HL-60/S4 treated with retinoic acid at 250 ng/mL for 4 days and 3 days (cell line): ENCODE data around the gene ABLIM2.

Experiments used
- in situ Hi-C: fragments of 300-500 bp; cut with MboI; formaldehyde crosslinking; loops from 2 replicates; pipeline ENCODE4 v1.7.0; 2022; ENCODE audit warnings: low sequenced_read_pairs

ABLIM2 gene

DNA sequence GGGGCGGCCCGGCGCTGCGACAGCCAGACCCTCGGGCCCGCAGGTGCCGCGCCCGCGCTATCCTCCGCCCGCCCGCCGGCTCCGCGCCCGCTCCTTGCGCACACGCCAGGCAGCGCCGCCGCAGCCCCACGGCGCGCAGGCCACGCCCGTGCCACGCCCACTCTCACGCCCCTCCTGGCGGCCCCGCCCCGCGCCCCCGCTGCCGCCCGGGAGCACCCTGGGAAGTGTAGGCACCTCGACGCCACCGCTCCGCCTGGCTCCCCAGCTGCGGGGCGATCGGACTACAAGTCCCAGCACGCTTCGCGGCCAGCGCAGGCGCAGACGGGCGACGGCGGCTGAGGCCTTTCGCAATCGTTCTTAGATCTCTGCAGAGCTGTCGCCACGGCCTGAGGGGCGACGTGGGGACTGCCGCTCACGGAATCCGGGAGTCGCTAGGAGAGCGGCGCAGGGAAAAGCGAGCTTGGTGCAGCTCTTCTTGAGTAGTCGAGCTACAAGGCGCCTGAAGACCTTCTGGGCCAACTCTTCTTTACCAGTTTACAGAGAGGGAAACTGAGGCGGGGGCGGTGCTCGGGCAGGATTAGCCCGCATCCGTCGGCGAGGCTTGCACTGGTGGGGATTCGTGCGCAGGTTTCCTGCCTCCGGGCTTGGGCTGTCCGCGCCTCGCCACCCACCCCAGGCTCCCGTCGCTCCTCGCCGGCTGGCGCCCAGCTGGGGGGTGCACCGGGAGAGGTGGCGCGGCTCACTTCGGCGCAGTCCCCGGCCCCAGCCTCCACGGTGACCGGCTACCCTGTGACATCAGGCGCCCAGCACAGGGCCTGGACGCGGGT is at the start of gene ABLIM2:
ABLIM2 (minus strand) TSS at position 104 of the 827 bp plus-strand sequence. CDS start 124 bp downstream, outside the sequence.
- in situ Hi-C loops: no loop called here

DNA sequence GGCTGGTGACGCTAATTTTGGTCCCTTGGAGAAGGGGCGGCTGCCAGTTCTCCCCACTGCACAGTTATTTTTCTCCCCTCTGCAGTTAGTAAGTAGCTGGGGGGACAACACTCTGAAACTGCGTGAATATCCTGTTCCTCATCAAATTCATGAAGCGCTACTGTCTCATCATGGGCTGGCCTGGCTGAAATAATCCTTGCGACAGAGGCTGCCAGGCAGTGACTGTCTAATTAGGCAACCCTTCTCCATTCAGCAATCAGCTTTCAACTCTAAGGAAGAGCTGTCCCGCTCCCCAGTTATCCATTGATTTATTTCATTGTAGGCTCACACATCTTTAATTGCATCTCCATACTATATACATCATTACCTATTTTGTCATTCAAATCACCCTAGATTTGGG is 48.7 kb upstream of the ABLIM2 start:
- in situ Hi-C loops: loop anchor here (25.0 kb wide), 1 partner anchor 1270 kb away; no protein-coding TSS in a partner anchor

DNA sequence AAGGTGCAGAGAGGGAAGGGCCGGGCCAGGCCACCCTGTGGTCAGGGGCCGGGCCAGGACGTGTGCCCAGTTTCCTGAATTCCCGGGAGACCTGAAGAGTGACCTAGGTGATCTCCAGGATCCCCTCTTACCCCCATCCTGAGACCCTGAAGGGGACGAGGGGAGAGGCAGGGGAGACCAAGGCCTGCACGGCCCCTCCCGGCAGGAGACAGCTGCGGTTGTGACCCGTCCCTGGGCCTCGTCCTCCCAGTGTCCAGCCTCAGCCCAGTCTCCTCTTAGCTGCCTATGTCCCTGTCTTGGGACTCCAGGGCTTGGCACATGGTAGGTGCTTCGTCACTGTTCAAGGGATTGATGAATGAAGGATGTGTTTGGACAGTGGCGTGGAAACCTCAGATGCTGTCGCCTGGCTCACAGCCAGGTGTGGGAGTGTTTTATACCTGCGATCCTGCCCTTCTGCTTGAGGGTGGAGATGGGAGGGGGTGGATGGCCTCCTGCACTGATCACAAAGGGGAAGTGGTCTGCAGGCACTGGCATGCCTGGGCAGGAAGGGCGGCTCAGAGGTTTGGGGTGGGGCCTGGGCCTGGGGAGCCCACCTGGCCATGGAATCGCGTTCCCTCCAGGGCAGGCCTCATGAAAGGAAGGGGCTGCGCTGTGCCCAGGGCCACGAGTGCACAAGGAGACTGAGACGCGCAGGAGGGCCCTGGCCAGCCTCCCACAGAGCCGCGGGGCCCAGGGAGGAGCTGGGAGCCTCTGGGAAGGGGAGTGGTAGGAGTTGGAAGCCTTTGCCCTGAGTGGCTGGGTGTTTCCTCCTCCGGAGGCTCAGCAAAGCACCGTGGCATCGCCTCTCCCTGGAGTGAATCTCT is 47.4 kb upstream of the ABLIM2 start:
- in situ Hi-C loops: loop anchor here (25.0 kb wide), 1 partner anchor 1269 kb away; no protein-coding TSS in a partner anchor

DNA sequence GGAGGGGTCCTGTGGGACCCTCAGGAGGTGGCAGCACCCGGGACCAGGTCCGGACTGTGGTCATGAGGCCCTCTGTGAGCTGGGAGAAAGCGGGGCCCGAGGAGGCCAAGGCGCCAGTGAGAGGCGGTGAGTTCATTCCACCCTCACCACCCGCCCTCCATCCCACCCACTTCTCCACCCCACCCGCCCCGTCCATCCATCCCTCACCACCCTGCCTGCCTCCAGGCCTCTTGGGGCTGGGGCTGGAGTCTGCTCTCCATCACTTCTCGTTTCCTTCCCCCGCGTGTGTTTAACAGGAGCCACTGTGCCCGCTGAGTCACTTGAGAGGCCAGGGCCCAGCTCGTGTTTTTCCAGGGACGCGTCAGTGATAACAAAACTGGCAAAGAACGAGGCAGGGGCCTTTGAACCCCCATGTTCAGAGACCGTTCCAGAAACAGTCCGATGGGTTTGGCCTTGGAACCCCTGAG is 46.7 kb upstream of the ABLIM2 start:
- in situ Hi-C loops: loop anchor here (25.0 kb wide), 1 partner anchor 1268 kb away; no protein-coding TSS in a partner anchor

DNA sequence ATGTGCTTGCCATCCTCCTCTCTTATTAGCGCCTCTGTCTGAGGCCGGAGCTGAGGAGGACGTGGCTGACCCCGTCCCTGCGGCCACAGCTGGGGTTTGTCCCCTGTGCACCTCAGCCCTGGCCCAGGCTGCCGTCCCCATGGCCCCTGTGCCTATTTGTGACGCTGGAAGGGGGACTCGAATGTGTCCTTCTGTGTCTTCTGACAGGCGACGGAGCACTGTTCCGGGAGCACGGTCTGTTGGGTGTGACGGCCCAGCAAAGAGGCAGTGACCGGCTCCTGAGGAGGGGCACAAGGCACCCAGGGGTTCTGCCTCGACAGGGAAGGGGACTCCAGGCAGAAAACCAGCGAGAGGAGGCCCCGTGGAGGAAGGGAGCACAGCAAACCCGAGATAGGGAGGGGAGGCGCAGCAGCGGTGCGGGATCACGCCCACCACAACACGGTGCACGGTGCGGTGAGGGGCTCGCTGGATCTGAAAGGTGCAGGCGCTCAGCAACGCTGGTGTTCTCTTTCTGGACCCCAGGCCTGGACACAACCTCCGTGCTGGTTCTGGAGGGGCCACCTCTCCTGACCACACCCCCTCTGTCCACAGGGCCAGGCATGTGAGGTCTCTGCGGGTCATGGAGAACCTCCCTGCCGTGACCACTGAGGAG is 46.1 kb upstream of the ABLIM2 start:
- in situ Hi-C loops: loop anchor here (25.0 kb wide), 1 partner anchor 1267 kb away; no protein-coding TSS in a partner anchor

DNA sequence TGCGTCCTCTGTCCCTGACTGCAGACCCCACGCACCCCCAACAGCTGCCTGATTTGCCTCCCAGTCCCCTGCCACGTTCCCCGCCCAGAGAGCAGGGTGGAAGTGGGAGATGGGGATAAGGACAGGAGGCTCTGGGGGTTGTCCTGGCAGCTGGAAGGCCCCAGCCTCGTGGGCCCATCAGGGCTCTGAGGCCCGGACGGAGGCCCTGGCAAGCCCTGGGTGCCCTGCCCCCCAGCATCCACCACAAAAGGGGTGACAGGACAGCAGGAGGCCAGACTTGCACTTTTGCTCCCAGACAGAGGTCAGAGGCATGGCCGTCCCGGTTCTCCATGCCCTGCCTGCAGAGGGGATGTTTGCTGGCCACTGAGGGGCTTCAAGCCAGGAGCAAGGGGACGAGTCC is 45.2 kb upstream of the ABLIM2 start:
- in situ Hi-C loops: loop anchor here (25.0 kb wide), 1 partner anchor 1267 kb away; no protein-coding TSS in a partner anchor

DNA sequence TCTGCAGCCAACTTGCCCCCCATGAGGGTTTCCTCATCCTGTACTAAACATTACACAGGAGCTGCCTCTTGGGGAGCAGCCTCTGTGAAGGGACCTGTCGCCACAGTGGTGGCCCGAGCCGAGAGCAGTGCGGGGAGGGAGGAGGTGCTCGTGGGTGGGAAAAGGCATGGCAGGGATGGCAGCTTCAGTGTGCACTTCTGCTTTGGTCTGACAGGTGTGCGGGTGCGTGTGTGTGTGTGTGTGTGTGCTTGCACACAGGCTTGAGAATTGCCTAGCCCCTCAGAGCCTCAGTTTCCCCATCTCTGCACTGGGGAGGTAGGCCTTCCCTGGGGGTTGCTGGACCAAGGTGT is 44.4 kb upstream of the ABLIM2 start:
- in situ Hi-C loops: loop anchor here (25.0 kb wide), 1 partner anchor 1266 kb away; no protein-coding TSS in a partner anchor

DNA sequence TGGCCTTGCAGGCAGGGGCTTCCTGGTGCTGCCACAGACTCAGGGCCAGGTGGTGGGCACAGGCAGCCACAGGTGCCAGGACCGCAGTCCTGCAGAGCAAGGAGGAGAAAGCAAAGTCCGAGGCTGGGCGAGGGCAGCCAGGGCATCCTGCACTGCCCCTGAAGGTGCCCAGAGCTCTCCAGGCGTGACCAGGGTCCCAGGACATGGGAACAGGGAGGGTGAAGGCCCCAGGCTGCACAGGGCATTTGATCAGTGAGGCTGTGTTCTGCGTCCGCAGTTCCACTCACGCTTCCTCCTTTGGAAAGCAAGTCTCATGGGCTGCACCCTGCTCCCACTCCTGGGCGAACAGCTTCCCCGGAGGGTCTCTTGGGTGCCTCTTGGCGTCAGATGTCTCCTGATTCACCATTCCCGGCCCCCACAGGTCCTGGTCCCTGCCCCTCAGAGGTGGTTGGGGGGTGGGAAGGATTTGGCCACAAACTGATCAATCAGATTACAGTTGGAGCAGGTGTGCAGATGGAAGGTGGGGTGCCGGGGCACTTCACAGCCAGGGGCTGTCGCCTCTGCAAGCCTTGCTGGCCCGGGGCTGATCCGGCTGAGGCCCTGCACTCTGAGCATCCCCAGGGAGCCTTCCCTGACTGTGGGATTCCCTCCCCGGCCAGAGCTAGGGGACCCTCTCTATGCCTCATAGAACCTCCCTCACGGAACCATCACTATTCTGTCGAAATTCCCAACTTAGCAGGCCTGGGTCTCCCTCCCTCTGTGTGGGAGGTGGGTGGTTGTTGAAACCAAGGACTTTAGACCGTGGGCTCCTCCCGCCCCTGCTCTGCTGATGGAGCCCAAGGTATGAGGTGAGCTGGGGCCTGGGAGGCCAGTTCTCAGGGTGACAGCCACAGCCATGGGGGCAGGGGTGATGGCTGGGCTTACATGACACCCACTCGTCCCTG is 43.8 kb upstream of the ABLIM2 start:
- in situ Hi-C loops: loop anchor here (25.0 kb wide), 1 partner anchor 1265 kb away; no protein-coding TSS in a partner anchor

DNA sequence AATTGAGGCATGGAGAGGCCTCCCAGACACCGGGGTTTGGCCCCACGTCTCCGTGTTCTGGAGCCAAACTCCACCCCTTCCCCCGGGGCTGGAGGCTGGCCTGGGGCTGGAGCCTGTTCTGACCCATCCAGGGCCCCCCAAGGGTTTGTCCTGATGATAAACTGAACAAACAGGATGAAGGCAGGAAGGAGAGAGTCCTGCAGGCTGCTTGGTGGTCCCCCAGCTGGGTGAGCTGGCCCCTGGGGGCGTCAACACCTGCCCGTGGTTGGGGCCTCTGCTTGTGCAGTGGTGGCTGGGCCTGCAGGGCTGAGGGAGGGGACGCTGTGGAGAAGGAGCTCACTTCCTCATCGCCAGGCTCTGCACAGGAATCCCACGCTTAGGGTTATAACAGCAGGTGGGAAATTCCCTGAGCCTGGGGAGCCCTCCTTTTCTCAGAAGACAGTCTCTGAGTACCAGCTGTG is 42.7 kb upstream of the ABLIM2 start:
- in situ Hi-C loops: loop anchor here (25.0 kb wide), 1 partner anchor 1264 kb away; no protein-coding TSS in a partner anchor

DNA sequence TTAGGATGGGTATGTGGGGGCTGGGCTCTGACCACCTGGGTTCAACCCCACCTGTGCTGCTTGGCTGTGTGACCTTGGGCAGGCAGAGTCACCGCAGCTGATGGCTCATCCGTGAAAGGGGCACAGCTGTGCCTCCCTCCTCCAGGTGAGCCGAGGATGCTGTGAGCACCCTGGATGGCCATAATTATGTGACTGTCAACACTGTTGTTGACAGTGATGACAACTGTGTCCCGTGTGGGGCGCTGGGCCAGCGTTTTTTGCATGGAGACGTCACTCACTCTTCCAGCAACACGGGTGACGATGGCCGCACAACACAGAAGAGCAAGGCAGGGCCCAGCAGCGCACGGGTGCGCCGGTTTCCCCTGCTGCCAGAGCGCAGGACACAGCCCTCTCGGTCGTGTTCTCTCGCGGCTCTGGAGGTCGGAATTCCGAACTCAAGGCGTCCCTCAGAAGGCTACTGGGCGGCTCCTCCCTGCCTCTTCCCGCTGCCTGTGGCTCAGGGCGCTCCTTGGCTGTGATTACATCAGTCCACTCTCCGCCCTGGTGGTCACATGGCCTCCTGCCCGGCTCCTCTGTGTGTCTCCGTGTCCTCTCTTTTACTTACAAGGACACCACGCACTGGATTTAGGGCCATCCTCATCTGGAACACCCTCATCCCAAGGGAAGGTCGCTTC is 41.8 kb upstream of the ABLIM2 start:
- in situ Hi-C loops: loop anchor here (25.0 kb wide), 1 partner anchor 1263 kb away; no protein-coding TSS in a partner anchor

DNA sequence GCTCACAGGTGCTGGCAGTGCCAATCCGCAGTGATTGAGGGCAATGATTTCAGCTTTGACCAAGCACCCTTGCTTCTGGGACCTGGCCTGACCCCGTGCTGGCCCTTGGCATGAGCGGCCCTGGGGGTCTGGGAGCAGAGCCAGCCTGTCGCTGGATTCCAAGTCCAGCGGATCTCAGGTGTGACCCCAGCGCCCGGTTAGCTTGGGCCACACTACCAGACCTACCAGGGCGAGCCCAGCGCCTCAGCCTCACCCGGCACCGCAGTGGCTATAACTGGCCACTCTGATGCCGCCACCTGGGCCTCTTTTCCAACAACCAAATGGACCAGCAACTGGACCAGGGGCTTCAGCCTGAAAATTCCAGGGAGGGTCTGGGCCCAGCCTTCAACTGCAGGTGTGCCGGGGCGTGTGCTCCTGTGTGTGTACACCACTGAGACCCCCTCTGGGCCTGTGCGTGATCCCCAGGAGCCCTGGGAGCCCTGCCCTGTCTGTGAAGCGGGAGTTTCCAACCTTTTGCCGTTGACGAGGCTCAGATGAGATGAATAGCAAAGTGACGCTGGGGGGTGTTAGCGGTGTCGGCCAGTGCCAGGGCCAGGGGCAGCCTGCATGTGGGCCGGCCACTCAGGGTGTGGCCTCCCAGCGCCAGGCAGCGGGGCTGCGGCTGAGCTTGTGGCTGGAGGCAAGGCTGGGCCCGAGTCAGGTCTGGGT is 41.1 kb upstream of the ABLIM2 start:
- in situ Hi-C loops: loop anchor here (25.0 kb wide), 1 partner anchor 1262 kb away; no protein-coding TSS in a partner anchor

DNA sequence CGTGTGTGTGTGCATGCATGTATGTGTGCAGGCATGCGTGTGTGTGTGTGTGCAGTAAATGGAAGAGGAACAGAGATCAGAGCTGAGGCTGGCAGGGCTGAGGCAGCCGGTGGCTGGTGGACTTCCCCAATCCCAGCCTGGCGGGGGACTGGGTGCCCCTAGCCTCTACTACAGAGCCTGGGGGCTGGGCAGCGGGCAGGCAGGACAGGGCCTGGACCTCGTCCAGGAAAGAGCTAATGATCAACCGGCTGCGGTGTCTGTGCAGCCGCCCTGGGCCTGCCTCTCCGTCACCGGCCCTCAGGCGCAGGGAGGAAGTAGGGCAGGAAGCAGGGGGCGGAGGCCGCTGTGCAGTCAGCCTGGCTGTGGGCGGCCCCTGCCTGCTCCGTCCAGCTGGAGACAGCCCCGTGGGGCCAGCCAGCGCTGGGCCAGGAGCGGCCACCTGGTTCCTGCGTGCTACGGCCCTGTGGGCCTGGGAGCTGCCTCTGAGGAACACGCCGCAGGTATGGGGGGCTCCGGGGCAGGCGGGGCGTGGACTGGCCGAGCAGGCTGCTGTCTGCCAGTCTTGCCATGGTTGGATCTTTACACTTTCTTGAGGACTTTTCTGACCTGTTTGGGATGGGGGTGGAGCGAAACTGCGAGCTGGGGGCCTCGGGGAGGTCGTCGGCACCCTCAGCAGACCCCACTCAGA is 40.4 kb upstream of the ABLIM2 start, which contains the start of gene SH3TC1:
SH3TC1 (plus strand) TSS at position 385 of the 688 bp plus-strand sequence. CDS start 5,905 bp downstream, outside the sequence.
- in situ Hi-C loops: no loop called here

DNA sequence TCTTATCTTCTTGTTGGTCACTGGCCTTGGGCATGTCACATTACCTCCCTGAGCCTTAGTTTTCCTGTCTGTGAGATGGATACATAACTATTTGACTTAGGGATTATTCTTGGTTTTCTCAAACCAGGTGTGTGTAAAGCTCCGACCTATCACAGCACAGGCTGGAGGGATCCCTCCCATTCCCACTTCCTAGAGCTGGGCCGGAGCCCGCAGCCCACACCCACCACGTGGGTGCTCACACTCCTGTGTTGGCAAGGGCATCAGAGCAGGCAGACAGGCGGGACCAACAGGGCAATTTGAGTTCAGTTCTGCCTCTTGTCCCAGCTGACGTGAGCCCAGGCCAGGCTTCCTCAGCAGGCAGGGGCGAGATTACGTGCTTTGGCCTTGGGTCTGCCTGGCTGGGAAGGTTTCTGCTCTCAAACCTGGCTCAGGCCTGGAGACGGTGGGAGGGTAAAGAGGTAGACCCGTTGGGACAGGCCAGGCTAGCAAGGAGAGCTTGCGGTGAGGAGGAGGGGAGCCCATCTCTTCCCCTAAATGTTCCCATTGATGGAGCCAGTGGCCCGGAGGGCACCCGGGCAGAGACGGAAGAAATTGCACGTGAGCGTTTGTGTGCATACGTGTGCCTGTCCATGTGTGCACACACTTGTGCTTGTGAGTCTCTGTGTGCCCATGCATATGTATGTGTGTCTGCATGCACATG is 39.7 kb upstream of the ABLIM2 start:
- in situ Hi-C loops: no loop called here

DNA sequence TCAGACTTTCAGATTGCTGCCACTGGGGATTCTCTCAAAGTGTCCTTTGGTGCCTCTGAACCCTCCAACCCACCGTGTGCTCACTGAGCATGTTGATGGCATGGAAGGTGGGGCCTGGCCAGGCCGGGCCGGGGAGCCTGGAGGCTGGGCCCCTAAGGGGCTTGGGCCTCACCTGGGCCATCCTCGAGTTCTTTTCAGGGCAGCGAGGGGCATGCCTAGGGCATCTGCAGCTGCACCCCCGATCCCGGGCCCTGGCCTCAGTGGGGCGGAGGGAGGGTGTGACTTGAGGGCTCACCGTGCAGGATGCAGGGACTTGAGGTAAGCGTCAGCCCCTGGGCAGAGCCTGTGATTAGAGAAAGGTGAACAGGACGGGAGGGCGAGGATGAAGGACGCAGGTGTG is 38.9 kb upstream of the ABLIM2 start:
- in situ Hi-C loops: no loop called here

DNA sequence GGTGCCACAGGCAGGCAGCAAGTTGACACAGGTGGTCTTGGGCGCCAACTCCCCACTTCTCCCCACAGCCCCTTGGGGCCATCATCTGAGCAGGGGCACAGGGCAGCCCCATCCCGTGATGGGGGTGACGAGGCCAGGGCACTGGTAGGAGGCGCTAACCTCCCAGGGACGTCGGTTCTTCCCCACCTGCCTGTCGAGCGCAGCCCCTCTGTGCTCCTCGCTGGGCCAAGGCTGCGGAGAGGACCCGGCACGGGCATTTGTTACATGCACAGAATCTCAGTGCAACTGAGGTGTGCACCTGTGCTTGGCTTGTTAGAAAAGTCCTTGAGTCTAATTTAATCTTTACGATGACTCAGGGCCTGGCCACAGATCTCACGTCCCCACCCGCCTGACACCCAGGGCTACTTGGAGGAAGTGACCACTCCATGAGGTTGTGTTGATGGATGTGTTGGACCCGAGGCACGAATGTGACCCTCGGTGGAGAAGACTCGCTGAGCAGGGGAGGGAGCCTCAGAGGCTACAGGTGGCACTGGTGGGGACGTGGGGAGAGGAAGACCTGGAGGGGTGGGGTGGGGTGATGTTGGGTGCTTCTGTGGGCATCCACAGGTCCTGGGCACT is 37.3 kb upstream of the ABLIM2 start:
- in situ Hi-C loops: no loop called here

DNA sequence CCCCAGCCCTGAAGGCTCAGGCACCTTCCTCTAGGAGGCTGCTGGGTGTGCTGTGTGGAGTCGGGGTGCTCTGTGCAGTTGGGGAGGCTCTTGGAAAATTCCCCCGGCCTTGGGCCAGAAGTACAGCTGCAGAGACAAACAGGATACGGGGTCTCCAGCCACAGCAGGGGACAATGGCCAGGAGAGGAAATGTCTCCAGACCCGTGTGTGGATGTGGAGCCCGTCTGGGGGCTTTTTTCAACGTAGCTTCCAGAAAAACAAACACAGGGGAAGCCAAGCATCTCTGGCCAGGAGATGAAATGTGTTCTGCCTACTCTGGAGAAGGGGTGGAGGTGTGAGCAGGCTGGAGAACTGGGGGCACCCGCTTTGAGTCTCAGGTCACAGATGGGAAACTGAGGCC is 36.8 kb upstream of the ABLIM2 start:
- in situ Hi-C loops: no loop called here
